HG03175 (cell line): ENCODE results near the gene C16orf54.
"Not testable (repeated sequence)": the region's sequence is repeated elsewhere in the genome, so short reads cannot be mapped to it uniquely, and the experiment has no call there.

Source experiments
- ATAC-seq: cut with Tn5 transposase; IDR thresholded peaks from one replicate; pipeline ENCODE4 v1.9.1; 2021; ENCODE audit warnings: mild to moderate bottlenecking, moderate library complexity; ENCODE audit not compliant: unreplicated experiment

The C16orf54 gene

DNA sequence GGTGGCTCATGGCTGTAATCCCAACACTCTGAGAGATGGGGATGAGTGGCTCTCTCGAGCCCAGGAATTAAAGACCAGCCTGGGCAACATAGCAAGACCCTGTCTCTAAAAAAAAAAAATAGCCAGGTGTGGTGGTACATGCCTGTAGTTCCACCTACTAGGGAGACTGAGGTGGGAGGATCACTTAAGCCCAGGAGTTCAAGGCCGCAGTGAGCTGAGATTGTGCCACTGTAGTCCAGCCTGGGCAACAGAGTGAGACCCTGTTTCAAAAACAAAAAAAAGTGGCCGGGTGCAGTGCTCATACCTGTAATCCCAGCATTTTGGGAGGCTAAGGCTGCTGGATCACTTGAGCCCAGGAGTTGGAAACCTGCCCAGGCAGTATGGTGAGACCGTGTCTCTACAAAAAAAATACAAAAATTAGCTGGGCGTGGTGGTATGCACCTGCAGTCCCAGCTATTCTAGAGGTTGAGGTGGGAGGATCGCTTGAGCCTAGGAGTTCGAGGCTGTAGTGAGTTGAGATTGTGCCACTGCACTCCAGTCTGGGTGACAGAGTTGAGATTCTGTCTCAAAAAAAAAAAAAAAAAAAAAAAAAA, 3.0 kb downstream of the C16orf54 start:
- no peak for ATAC-seq

DNA sequence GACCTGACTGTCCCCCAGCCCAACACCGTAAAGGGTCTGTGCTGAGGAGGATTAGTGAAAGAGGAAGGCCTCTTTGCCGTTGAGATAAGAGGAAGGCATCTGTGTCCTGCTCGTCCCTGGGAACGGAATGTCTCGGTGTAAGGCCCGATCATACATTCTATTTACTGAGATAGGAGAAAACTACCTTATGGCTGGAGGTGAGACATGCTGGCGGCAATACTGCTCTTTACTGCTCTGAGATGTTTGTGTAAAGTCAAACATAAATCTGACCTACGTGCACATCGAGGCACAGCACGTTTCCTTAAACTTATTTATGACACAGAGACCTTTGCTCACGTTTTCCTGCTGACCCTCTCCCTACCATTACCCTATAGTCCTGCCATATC, 5.2 kb downstream of the C16orf54 start:
- ATAC-seq: not testable (repeated sequence)

DNA sequence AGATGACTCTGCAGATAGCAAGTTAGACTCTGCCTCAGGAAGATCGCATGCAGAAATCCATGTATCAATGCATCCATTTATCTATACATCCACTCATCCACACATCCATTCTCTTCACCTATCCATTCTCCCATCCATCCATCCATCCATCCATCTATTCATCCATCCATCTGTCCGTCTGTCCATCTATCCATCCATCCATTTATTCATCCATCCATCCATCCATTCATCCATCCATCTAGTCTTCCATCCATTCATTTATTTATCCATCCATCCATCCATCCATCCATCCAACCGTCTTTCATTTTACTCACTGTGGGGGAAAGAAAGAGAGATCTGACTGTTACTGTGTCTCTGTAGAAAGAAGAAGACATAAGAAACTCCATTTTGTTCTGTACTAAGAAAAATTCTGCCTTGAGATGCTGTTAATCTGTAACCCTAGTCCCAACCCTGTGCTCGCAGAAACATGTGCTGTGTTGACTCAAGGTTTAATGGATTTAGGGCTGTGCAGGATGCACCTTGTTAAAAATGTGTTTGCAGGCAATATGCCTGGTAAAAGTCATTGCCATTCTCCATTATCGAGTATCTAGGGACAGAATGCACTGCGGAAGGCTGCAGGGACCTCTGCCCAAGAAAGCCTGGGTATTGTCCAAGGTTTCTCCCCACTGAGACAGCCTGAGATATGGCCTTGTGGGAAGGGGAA, 5.7 kb downstream of the C16orf54 start:
- not testable (repeated sequence) for ATAC-seq

DNA sequence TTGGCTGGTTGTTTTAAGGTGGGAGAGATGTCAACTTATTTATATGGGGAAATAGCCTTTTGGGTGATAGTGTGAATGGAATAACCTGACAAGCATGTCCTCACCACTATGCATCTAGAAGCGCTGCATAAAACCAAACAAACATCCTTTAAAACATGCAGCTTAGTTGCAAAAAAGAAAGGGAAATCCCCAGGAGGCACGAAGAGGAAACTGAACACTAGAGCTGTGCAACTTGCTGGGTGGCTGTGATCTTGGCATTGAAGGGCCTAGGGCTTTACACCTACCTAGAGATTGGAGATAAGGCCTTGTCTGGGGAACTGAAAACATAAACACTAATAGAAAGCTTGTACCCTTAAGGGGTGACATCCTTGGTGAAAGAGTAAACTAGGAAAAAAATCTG, 7.3 kb downstream of the C16orf54 start:
- ATAC-seq: no peak

DNA sequence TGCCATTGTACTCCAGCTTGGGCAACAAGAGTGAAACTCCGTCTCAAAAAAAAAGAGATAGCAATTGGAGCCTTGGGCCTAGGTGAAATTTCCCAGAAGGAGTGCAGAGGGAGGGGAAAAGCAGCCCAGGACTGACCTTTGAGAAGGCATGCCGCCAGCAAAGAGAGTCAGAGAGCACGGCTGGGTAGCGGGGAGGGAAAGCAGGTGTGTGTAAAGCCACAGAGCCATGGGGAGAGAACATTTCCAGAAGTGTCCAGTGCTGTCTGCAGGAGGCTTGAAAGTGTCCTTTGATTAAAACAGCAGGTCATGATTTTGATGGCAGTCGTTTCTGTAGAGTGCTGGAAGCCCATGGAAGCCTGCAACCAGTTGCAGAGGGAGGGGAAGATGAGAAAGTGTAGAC, 8.1 kb downstream of the C16orf54 start:
- no peak for ATAC-seq

DNA sequence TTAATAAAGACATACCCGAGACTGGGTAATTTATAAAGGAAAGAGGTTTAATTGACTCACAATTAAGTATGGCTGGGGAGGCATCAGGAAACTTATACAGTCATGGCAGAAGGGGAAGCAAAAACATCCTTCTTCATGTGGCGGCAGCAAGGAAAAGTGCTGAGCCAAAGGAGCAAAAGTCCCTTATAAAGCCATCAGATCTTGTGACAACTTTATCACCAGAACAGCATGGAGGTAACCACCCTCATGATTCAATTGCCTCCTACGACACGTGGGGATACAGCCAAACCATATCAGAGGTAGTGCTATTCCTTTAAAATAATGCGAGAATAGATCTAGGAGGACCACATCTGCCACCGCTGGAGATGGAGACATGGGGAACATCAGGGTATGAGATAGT, 9.0 kb downstream of the C16orf54 start:
- ATAC-seq: no peak

DNA sequence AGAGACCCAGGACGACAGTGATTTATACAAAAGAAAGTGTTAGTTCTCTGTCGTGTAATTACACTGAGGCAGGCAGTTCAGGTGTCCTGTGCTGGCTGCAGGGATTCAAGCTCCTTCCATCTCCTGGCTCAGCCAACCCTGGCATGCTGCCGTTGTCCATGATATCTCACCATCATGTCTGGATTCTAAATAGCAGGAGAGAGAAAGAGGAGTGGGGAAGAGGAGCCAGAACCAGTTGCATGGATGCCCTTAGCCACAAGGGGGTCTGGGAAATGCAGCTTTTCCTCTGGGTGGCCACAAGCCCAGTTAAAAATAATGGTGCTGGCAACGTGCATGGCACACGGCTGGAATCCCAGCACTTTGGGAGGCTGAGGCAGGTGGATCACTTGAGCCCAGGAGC, 9.7 kb downstream of the C16orf54 start:
- no peak for ATAC-seq

DNA sequence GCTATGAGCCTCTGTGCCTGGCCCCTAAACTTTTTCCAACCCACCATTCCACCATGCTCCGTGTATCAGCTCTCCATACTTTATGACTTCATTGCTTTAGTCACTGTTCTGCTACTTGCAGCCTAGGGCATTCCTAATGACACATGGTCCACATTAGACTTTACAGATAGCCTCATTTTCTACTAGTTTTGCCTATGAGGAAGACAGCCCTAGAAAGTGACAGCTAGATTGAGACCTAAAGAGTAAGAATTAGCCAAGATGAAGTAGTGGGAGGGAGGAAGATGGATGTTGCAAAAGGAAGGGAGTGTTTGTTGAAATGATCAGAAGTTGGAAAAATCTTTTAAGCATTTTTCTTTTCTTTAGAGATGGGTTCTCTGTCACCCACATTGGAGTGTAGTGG, 11.0 kb downstream of the C16orf54 start:
- ATAC-seq: no peak

DNA sequence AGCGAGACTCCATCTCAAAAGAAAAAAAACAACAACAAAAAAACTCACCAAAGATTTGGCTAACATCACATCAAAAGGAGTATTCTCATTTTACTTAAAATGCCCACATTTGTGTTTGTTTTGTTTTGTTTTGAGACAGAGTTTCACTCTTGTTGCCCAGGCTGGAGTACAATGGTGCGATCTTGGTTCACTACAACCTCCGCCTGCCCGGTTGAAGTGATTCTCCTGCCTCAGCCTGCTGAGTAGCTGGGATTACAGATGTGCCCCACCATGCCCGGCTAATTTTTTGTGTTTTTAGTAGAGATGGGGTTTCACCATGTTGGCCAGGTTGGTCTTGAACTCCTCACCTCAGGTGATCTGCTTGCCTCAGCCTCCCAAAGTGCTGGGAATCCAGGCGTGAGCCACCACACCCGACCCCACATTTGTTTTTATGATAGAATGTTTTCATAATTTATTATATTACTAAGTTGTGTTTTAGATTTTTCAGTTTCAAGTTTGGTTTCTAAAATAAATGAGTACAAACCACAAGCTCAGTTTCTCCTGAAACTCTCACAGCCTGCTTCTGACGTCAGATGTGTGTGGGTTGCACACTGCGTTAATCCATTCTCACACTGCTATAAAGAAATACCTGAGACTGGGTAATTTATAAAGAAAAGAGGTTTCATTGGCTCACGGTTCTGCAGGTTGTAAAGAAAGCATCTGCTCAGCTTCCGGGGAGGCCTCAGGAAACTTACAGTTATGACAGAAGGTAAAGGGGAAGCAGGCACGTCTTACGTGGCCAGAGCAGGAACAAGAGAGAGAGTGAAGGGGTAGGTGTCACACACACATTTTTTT, 13.8 kb downstream of the C16orf54 start:
- peak; percentile 48 for ATAC-seq

DNA sequence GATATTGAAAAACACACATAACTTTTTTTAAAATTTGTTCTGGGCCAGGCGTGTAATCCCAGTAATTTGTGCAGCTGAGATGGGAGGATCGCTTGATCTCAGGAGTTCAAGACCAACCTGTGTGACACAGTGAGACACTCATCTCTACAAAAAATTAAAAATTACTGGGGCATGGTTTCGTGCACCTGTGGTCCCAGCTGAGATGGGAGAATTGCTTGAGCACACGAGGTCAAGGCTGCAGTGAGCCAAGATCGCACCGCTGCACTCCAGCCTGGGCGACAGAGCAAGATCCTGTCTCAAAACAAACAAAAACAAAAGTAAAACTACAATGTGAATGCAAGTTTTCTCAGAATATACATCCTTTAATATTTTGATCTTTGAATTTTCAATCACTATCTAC, 15.1 kb downstream of the C16orf54 start:
- no peak for ATAC-seq

DNA sequence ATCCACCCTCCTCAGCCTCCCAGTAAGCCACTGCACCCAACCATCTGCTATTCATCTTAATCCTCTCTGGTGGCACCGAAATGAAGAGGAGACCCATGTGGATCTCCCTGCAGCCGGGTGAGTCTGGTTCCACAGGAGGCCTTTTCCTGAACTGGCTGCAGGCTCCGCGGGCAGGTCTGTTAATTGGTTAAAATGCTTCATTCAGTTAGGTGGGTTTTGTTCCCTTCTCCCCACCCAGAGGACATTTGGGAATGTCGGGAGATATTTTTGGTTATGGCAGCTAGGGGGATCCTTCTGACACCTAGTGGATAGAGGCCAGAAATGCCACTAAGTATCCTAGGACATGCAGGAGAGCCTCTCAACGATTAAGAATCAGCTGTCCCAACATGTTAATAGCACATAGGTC, 16.7 kb downstream of the C16orf54 start:
- no peak for ATAC-seq

DNA sequence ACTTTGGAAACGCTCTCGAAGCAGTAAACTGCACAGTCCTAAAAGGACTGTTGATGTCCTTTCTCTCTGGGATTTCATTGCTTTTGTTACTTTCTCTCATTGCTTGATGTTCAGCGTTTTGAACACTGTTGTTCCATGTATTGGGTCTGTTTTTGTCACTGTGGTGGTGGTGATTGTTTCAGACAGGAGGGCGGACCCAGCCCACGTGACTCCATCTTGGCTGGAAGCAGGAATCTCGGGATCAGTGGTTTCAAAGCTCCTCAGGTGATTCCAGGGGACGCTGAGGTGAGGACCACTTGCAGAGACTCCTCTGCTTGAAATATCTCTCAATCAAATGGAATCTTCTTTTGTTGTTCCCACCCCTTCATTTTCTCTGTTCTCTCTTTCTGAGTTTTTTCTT, 18.3 kb downstream of the C16orf54 start:
- no peak for ATAC-seq

DNA sequence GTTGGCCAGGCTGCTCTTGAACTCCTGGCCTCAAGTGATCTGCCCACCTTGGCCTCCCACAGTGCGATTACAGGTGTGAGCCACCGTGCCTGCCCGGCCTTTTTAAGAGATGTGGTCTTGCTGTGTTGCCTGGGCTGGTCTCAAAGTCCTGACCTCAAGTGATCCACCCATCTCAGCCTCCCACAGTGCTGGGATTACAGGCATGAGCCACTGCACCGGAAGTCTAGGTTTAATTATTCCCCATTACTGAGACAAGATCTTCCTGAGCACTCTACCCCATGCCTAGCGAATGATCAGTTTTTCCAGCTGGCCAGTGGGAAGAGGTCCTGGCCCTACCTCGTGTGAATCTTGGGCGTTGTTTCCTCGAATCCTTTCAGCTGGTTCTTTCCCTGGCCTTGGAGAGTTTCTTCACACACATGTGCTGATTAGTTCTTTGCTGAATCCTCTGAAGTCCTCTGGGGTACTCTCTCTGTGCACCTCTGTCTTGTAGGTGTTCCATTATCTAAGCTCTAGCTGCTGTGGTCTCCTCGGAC, 18.9 kb downstream of the C16orf54 start:
- ATAC-seq: no peak

DNA sequence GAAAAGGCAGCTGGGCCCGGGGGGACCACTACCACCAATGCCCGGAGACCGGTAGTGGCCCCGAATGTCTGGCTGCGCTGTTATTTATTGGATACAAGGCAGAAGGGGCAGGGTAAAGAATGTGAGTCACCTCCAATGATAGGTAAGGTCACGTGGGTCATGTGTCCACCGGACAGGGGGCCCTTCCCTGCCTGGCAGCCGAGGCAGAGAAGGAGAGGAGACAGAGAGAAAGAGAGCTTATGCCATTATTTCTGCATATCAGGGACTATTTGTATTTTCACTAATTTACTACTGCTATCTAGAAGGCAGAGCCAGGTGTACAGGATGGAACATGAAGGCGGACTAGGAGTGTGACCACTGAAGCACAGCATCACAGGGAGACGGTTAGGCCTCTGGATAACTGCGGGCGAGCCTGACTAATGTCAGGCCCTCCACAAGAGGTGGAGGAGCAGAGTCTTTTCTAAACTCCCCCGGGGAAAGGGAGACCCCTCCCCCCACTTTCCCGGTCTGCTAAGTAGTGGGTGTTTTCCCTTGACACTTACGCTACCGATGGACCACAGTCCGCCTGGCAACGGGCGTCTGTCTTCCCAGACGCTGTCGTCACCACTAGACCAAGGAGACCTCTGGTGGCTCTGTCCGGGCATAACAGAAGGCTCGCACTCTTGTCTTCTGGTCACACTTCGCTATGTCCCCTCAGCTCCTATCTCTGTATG, 24.5 kb downstream of the C16orf54 start:
- ATAC-seq: not testable (repeated sequence)

DNA sequence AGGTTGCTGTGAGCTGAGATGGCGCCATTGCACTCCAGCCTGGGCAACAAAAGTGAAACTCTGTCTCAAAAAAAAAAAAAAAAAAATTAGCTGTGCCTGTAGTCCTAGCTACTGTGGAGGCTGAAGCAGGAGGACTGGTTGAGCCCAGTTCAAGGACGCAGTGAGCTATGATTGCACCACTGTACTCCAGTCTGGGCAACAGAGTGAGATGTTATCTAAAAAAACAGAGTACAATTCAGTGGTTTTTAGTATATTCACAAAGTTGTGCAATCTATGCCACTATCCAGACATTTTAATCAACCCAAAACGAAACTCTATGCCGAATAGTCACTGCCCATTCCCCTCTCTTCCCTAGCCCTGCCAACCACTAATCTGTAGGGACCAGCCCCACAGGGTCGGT, 25.1 kb downstream of the C16orf54 start:
- no peak for ATAC-seq

DNA sequence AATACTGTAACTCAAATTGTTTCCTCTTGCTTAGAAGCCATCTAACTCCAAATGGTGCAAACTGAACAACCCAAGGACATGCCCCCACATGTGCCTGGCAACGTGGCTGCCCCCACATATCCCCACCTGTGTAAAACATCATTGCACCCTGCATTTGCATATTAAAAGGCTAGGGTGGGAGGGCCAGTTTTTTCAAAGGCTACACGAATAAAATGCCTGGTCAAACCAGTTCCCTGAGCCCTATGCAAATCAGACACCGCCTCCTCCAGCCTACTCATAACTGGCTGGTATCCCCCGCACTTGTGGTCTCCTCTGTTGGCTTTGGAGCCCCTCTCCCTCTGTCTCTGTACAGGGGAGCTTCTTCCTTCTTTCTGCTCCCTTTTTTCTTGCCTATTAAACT, 26.7 kb downstream of the C16orf54 start:
- ATAC-seq: no peak

DNA sequence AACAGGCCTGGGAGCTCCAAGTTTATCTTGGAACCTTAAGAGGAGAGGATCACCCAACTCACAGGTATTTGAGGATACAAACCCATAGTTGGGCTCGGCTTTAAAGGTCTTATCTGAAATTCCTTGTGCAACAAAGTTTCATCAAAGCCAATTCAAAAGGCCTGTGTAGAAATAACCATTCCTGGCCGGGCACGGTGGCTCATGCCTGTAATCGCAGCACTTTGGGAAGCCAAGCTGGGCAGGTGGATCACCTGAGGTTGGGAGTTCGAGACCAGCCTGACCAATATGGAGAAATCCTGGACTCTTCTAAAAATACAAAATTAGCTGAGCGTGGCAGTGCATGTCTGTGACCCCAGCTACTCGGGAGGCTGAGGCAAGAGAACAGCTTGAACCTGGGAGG, 28.7 kb downstream of the C16orf54 start:
- ATAC-seq: no peak

DNA sequence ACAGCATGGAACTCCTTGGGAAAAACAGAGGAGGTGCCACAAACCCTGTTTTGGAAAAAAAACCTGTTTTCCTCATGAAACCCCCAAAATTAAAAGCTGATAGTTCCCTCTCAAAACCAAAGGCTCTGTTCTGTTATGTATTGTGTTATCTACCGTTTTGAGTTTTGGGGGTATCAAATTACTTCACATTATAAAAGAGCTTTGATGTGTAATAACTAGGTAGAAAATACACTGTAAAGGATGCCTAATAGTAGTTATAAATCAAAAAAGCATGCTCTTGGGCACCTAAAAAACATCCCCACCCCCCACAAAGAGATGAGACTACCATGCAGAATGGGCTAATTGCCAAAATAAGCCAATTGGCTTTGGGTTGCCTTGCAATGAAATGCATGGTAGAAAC, 30.8 kb downstream of the C16orf54 start:
- ATAC-seq: no peak

DNA sequence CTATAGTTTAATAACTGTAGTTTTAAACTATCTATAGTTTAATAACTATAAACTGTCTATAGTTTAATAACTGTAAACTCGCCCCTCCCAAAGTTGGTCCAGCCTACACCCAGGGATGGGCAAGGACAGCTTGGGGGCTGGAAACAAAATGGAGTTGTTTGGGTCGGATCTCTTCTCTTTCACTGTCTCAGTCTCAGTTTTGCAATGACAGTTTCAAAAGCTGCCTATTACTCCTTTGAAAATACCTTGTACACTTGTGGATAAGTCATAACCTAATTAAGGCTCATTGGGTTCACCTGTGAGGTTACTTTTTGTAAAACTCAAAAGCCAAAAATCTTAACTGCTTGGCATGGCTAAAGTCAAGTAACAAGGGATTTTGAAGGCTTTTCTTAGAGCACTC, 31.4 kb downstream of the C16orf54 start:
- no peak for ATAC-seq

DNA sequence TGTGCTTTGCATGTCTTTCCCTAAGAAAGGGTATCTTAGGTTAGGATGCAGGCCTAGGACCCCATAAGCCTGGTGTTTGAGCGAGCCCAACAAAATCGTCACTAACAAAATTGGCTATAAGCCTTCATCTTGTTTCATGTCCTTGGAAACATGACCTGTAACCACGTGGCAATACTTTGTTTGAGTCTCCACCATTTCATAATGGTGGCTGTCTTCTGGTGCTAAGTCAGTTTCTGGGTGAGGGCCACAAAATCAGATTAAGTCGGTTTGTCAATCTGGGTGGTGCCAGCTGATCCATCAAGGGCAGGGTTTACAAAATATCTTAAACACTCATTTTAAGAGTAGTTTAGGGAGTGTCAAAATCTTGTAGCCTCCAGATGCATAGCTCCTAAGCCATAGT, 33.0 kb downstream of the C16orf54 start:
- ATAC-seq: no peak
